HUES6 (cell line): ENCODE measurements around the gene RAD51B.
"Not testable (repeated sequence)": the region's sequence is repeated elsewhere in the genome, so short reads cannot be mapped to it uniquely, and the experiment has no call there.

Experiments
- H3K27ac ChIP-seq: 2 replicates; pipeline ENCODE4 v1.7.0; 2013; ENCODE audit warnings: low read depth, mild to moderate bottlenecking, low read length, inconsistent platforms
- H3K27me3 ChIP-seq: 2 replicates; pipeline ENCODE4 v1.6.1; 2013; ENCODE audit warnings: low read length; ENCODE audit not compliant: control insufficient read depth, insufficient read depth
- H3K36me3 ChIP-seq: 2 replicates; pipeline ENCODE4 v1.6.1; 2013; ENCODE audit warnings: low read length; ENCODE audit not compliant: control insufficient read depth, insufficient read depth
- H3K4me1 ChIP-seq: 2 replicates; pipeline ENCODE4 v1.6.1; 2013; ENCODE audit warnings: low read length; ENCODE audit not compliant: control insufficient read depth, insufficient read depth
- H3K4me3 ChIP-seq: 2 replicates; pipeline ENCODE4 v1.5.1; 2013; ENCODE audit warnings: low read depth, low read length
- H3K9ac ChIP-seq: one replicate; pipeline ENCODE4 v1.6.1; 2013; ENCODE audit warnings: mild to moderate bottlenecking, low read length
- H3K9me3 ChIP-seq: 2 replicates; pipeline ENCODE4 v1.6.1; 2013; ENCODE audit warnings: low read depth, low read length; ENCODE audit not compliant: control insufficient read depth, insufficient read depth

Gene RAD51B

GRCh38 chr14:68103853-68104252 lies 284.3 kb downstream of the RAD51B start:
- H3K27ac ChIP-seq: no peak overlapping the region

GRCh38 chr14:68104518-68104917 lies 284.9 kb downstream of the RAD51B start:
- Histone ChIP-seq H3K27ac (0 out of 2 replicates have a peak overlapping the region, but pooled peaks have one; percentile 38), H3K27me3 (no peaks in the 10 kb centered on the region), H3K4me3 (no peak overlapping the region), H3K9ac (no peak overlapping the region), H3K4me1 (peaks cover 35% of the 10 kb centered on the region), H3K36me3 (no peaks in the 10 kb centered on the region), H3K9me3 (peaks cover 34% of the 10 kb centered on the region)

More at GRCh38 chr14:68103853-68104252, 284.3 kb downstream of the RAD51B start:
- Histone ChIP-seq H3K4me3 (no peak overlapping the region), H3K4me1 (peaks cover 28% of the 10 kb centered on the region), H3K36me3 (no peaks in the 10 kb centered on the region), H3K9ac (no peak overlapping the region), H3K27me3 (no peaks in the 10 kb centered on the region), H3K9me3 (peaks cover 38% of the 10 kb centered on the region)

- H3K9ac ChIP-seq: no peak overlapping the region
- no peak overlapping the region for H3K4me3 ChIP-seq
- H3K27ac ChIP-seq: peak overlapping the region; percentile 49; the same call in 1 of the 2 replicates
- H3K36me3 ChIP-seq: no peaks in the 10 kb centered on the region
- peaks cover 22% of the 10 kb centered on the region for H3K9me3 ChIP-seq
- peaks cover 37% of the 10 kb centered on the region for H3K4me1 ChIP-seq
- H3K27me3 ChIP-seq: no peaks in the 10 kb centered on the region
Measured at GRCh38 chr14:68105816-68106215, 286.2 kb downstream of the RAD51B start.

- Histone ChIP-seq H3K36me3 (no peaks in the 10 kb centered on the region), H3K4me3 (no peak overlapping the region), H3K4me1 (peaks cover 37% of the 10 kb centered on the region), H3K9ac (no peak overlapping the region), H3K27ac (no peak overlapping the region), H3K9me3 (peaks cover 16% of the 10 kb centered on the region), H3K27me3 (no peaks in the 10 kb centered on the region)
Measured at GRCh38 chr14:68106456-68106855, 286.9 kb downstream of the RAD51B start.

- Histone ChIP-seq H3K27ac (no peak overlapping the region), H3K36me3 (no peaks in the 10 kb centered on the region), H3K9ac (no peak overlapping the region), H3K4me1 (peaks cover 37% of the 10 kb centered on the region), H3K9me3 (peaks cover 11% of the 10 kb centered on the region), H3K27me3 (no peaks in the 10 kb centered on the region), H3K4me3 (no peak overlapping the region)
Measured at GRCh38 chr14:68106905-68107304, 287.3 kb downstream of the RAD51B start.

- Histone ChIP-seq H3K27ac (no peak overlapping the region), H3K27me3 (no peaks in the 10 kb centered on the region), H3K4me1 (peaks cover 43% of the 10 kb centered on the region), H3K4me3 (no peak overlapping the region), H3K9ac (no peak overlapping the region), H3K36me3 (no peaks in the 10 kb centered on the region), H3K9me3 (no peaks in the 10 kb centered on the region)
Measured at GRCh38 chr14:68109132-68109900, 289.7 kb downstream of the RAD51B start.

GRCh38 chr14:68111097-68111852 lies 291.7 kb downstream of the RAD51B start:
- H3K9ac ChIP-seq: no peak overlapping the region
- no peaks in the 10 kb centered on the region for H3K36me3 ChIP-seq
- H3K4me1 ChIP-seq: peaks cover 29% of the 10 kb centered on the region
- no peaks in the 10 kb centered on the region for H3K27me3 ChIP-seq
- no peak overlapping the region for H3K4me3 ChIP-seq
- no peaks in the 10 kb centered on the region for H3K9me3 ChIP-seq
- H3K27ac ChIP-seq: no peak overlapping the region

GRCh38 chr14:68111853-68112270 lies 292.3 kb downstream of the RAD51B start:
- no peak overlapping the region for H3K4me3 ChIP-seq
- no peaks in the 10 kb centered on the region for H3K36me3 ChIP-seq
- no peak overlapping the region for H3K27ac ChIP-seq
- H3K9ac ChIP-seq: no peak overlapping the region
- H3K9me3 ChIP-seq: no peaks in the 10 kb centered on the region
- H3K27me3 ChIP-seq: no peaks in the 10 kb centered on the region
- H3K4me1 ChIP-seq: peaks cover 23% of the 10 kb centered on the region

GRCh38 chr14:68112442-68112841 lies 292.9 kb downstream of the RAD51B start:
- no peaks in the 10 kb centered on the region for H3K27me3 ChIP-seq
- no peak overlapping the region for H3K9ac ChIP-seq
- no peaks in the 10 kb centered on the region for H3K9me3 ChIP-seq
- no peaks in the 10 kb centered on the region for H3K36me3 ChIP-seq
- H3K4me3 ChIP-seq: no peak overlapping the region
- peaks cover 22% of the 10 kb centered on the region for H3K4me1 ChIP-seq
- no peak overlapping the region for H3K27ac ChIP-seq

GRCh38 chr14:68113343-68113930 lies 293.9 kb downstream of the RAD51B start:
- Histone ChIP-seq H3K9me3 (no peaks in the 10 kb centered on the region), H3K27ac (peak overlapping the region; percentile 27; the same call in 1 of the 2 replicates), H3K27me3 (no peaks in the 10 kb centered on the region), H3K4me3 (no peak overlapping the region), H3K4me1 (peaks cover 22% of the 10 kb centered on the region), H3K9ac (no peak overlapping the region), H3K36me3 (no peaks in the 10 kb centered on the region)

- H3K27ac ChIP-seq, H3K9ac ChIP-seq, H3K27me3 ChIP-seq, H3K4me3 ChIP-seq, H3K36me3 ChIP-seq, H3K9me3 ChIP-seq: not testable (repeated sequence)
- peaks cover 11% of the 10 kb centered on the region for H3K4me1 ChIP-seq
Measured at GRCh38 chr14:68115952-68116351, 296.4 kb downstream of the RAD51B start.
